Ascending aorta (tissue), 2 donors: ENCODE measurements around the gene APCDD1. TPM values are rescaled to one million over a fixed set of nuclear protein-coding genes. Genes with fewer than 3 reads are reported as not detected.
A peak's percentile ranks its signal among the peaks of the same experiment; 100 is the strongest.

Experiments used
- DNase-seq, 2 donors: peaks; one replicate each; pipeline ENCODE4 v3.0.0-alpha.2; 2019; ENCODE audit warnings: low spot score in 2 of 2
- H3K27ac ChIP-seq, 2 donors: fragments of 200-600 bp; sonication (generic); one replicate each; pipeline ENCODE4 v1.5.1; 2016 to 2017; ENCODE audit warnings: mild to moderate bottlenecking in 1 of 2
- H3K27me3 ChIP-seq: fragments of 200-600 bp; sonication (generic); one replicate; pipeline ENCODE4 v1.5.1; 2017
- H3K36me3 ChIP-seq, 2 donors: fragments of 200-600 bp; sonication (generic); one replicate each; pipeline ENCODE4 v1.5.1; 2016
- H3K4me1 ChIP-seq, 2 donors: fragments of 200-600 bp; sonication (generic); one replicate each; pipeline ENCODE4 v1.5.1; 2016 to 2017; ENCODE audit warnings: mild to moderate bottlenecking in 1 of 2
- H3K4me3 ChIP-seq, 2 donors: fragments of 200-600 bp; sonication (generic); one replicate each; pipeline ENCODE4 v1.5.1; 2016 to 2017; ENCODE audit warnings: mild to moderate bottlenecking in 1 of 2
- H3K9me3 ChIP-seq, 2 donors: fragments of 200-600 bp; sonication (generic); one replicate each; pipeline ENCODE4 v1.5.1; 2016
- CTCF ChIP-seq, 3 experiments: fragments of 200-600 bp in 2 of 3; fragments of 450-650 bp in 1 of 3; sonication (generic) in 2 of 3; IDR thresholded peaks; one replicate each; pipeline ENCODE4 v1.5.1; 2016 to 2019; ENCODE audit warnings: antibody characterized with exemption in 3 of 3, mild to moderate bottlenecking in 1 of 3, moderate library complexity in 1 of 3
- intact Hi-C: fragments of 100-400 bp; cut with DNase I; formaldehyde crosslinking; loops from one replicate; pipeline ENCODE4 v1.15.1; 2023
- total RNA-seq: library from RNA; depleted of rRNA; stranded (reverse); fragments of >200 nt; gene quantifications from one replicate; pipeline ENCODE4 v1.1.0, GENCODE V29; 2016

APCDD1 gene
- 77.0 TPM for total RNA-seq

GRCh38 chr18:10453806-10454680 lies at the start of gene APCDD1:
APCDD1 (plus strand) TSS chr18:10454635; CDS start chr18:10454982, 347 bp downstream.
- Histone ChIP-seq H3K4me1 (peaks cover 0 to 20% of the 10 kb centered on the region in 2 donors), H3K27me3 (no peaks in the 10 kb centered on the region), H3K4me3 (peak within 1 kb of the TSS; percentile 63 to 85), H3K36me3 (no peaks in the 10 kb centered on the region), H3K27ac (peak within 1 kb of the TSS; percentile 89 to 91), H3K9me3 (no peaks in the 10 kb centered on the region)
- TF ChIP-seq CTCF (IDR thresholded peaks at IDR 0.05): no peak
- intact Hi-C loops: loop anchor here (2.0 to 10.0 kb wide), 5 partner anchors 65 to 721 kb away; no protein-coding TSS in a partner anchor
- DNase-seq: peak in 1 of 2 donors; percentile 81

GRCh38 chr18:10405014-10405493 lies 49.4 kb upstream of the APCDD1 start:
- DNase-seq: no peak
- Histone ChIP-seq H3K27me3 (no peaks in the 10 kb centered on the region), H3K36me3 (no peaks in the 10 kb centered on the region), H3K27ac (no peak overlapping the region), H3K9me3 (no peaks in the 10 kb centered on the region), H3K4me3 (no peak overlapping the region), H3K4me1 (no peaks in the 10 kb centered on the region)
- intact Hi-C loops: no loop called here
- TF ChIP-seq CTCF (IDR thresholded peaks at IDR 0.05): no peak

GRCh38 chr18:10405816-10406663 lies 48.4 kb upstream of the APCDD1 start:
- H3K36me3 ChIP-seq: no peaks in the 10 kb centered on the region
- no peaks in the 10 kb centered on the region for H3K4me1 ChIP-seq
- DNase-seq: no peak
- H3K9me3 ChIP-seq: no peaks in the 10 kb centered on the region
- H3K27me3 ChIP-seq: no peaks in the 10 kb centered on the region
- intact Hi-C loops: no loop called here
- H3K4me3 ChIP-seq: no peak overlapping the region
- no peak for TF ChIP-seq CTCF (IDR thresholded peaks at IDR 0.05)
- no peak overlapping the region for H3K27ac ChIP-seq

- H3K4me1 ChIP-seq: no peaks in the 10 kb centered on the region
- H3K4me3 ChIP-seq: no peak overlapping the region
- intact Hi-C loops: no loop called here
- DNase-seq: no peak
- no peak for TF ChIP-seq CTCF (IDR thresholded peaks at IDR 0.05)
- H3K9me3 ChIP-seq: no peaks in the 10 kb centered on the region
- no peak overlapping the region for H3K27ac ChIP-seq
- no peaks in the 10 kb centered on the region for H3K27me3 ChIP-seq
- H3K36me3 ChIP-seq: no peaks in the 10 kb centered on the region
Observed at GRCh38 chr18:10408131-10408530, 46.3 kb upstream of the APCDD1 start.

GRCh38 chr18:10409041-10409440 lies 45.4 kb upstream of the APCDD1 start:
- Histone ChIP-seq H3K4me3 (no peak overlapping the region), H3K36me3 (no peaks in the 10 kb centered on the region), H3K9me3 (no peaks in the 10 kb centered on the region), H3K4me1 (no peaks in the 10 kb centered on the region), H3K27me3 (no peaks in the 10 kb centered on the region), H3K27ac (no peak overlapping the region)
- intact Hi-C loops: no loop called here
- no peak for TF ChIP-seq CTCF (IDR thresholded peaks at IDR 0.05)
- DNase-seq: no peak
